HG03342 (cell line): Measurements from ENCODE around the gene RWDD1.
"Not testable (repeated sequence)": the region's sequence is repeated elsewhere in the genome, so short reads cannot be mapped to it uniquely, and the experiment has no call there.

ENCODE experiments used
- ATAC-seq: cut with Tn5 transposase; IDR thresholded peaks from one replicate; pipeline ENCODE4 v1.9.1; 2021; ENCODE audit warnings: mild to moderate bottlenecking, moderate library complexity; ENCODE audit not compliant: unreplicated experiment

The RWDD1 gene

GRCh38 chr6:116604868-116605267 is 33.6 kb downstream of the RWDD1 start:
- not testable (repeated sequence) for ATAC-seq

GRCh38 chr6:116605935-116606334 is 34.6 kb downstream of the RWDD1 start:
- no peak for ATAC-seq

- no peak for ATAC-seq
Measured at GRCh38 chr6:116611056-116611455, 39.8 kb downstream of the RWDD1 start.

- peak; percentile 99 for ATAC-seq
Measured at GRCh38 chr6:116615937-116616736, 44.8 kb downstream of the RWDD1 start, which contains the start of gene RSPH4A. TSS of gene RSPH4A (plus strand) at chr6:116616479. CDS start at chr6:116616624, 145 bp downstream.

DNA sequence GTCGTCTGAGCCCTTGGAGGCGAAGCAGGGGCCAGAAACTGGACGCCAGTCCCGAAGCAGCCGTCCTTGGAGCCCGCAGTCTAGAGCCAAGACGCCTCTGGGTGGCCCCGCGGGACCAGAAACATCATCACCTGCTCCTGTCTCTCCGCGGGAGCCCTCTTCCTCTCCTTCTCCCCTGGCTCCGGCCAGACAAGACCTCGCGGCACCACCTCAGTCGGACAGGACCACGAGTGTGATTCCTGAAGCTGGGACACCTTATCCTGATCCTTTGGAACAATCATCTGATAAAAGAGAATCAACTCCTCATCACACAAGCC is 45.4 kb downstream of the RWDD1 start:
- peak; percentile 17 for ATAC-seq

- ATAC-seq = no peak
Measured at GRCh38 chr6:116624036-116624805, 52.9 kb downstream of the RWDD1 start.

DNA sequence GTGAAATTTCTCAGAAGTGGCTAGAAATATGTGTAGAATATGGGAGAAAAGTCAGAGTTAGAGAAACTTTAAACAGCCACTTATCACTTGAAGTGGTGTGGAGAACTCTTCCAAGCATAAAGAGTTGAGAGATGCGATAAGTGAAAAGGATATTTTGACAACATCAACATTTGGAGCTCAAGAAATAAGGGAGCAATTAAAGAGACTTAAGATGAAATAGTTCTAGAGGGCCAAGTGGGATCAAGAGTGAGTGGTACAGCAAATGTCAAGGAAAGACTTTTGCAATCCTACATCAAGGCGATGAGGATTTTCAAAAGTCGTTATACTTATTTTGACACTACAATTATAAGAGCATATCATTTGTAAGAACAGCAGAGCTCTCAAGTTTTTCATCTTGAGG is 54.6 kb downstream of the RWDD1 start:
- no peak for ATAC-seq

GRCh38 chr6:116629563-116629981 is 58.3 kb downstream of the RWDD1 start:
- no peak for ATAC-seq

DNA sequence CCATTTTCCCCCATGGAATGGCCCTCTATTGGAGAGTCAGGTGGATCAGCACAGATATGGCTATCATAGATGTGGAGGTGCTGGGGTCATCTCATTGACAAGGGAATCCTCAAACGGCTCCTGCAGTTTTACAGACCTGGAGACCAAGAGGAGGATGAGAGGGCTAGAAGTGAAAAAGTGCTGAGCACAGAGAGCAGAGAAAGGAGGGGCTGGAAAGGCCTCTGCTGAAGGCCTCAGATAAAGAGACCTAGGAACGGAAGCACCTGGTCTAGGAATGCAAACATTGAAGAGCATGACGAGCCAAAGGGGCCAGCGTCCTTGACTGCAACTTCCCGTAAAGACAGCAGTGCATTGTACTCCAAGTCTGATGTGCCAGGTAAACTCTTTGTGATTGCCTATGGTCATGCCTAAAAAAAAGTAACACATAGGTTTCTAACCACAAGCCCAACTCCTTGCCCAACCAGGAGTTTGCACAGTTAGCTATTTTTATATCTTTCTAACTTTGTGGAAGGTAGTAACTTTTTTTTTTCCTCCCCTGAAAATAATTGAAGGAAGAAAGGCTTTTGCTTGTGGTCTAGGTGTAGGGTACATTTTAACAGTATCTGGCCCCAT is 60.2 kb downstream of the RWDD1 start:
- peak; percentile 68 for ATAC-seq

DNA sequence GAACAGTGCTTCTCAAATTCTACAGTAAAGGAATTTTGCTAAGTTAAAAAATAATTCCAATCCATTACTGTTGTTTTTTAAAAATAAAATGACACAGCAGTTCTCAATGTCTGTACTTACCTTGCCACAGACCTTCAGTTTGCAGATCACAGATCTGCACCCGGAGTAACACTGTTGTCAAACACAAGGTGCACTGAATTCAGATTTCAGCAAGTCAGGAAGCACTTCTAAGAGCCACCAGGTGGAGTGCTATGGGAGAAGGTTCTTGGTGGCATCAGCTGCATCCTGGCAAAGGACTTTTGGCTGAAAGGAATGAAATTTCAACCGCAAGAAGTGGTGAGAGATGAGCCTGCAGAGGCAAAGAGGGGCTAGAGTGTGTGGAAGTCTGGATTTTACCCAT is 62.4 kb downstream of the RWDD1 start:
- ATAC-seq = no peak
